DND-41 (cell line): ENCODE results near the gene CEP41.
A peak's percentile ranks its signal among the peaks of the same experiment; 100 is the strongest.

ENCODE experiments used
- ATAC-seq: fragments of 200-7000 bp; cut with Tn5 transposase; 3 replicates; pipeline ENCODE4 v1.9.1; 2021; ENCODE audit warnings: low read depth; ENCODE audit not compliant: insufficient read depth
- DNase-seq: peaks from one replicate; pipeline ENCODE4 v3.0.0-alpha.2; 2020
- H2AFZ ChIP-seq: 2 replicates; pipeline ENCODE4 v1.6.0; 2012; ENCODE audit warnings: low read depth, low read length
- H3K27ac ChIP-seq: 2 replicates; pipeline ENCODE4 v1.5.1; 2012; ENCODE audit warnings: low read length, inconsistent platforms
- H3K27me3 ChIP-seq: fragments of 200-600 bp; sonication (generic); 2 replicates; pipeline ENCODE4 v1.6.0; 2012; ENCODE audit warnings: low read length, mild to moderate bottlenecking, inconsistent platforms; ENCODE audit not compliant: insufficient read depth, poor library complexity
- H3K36me3 ChIP-seq: 2 replicates; pipeline ENCODE4 v1.5.1; 2012; ENCODE audit warnings: low read length, inconsistent platforms; ENCODE audit not compliant: insufficient read depth
- H3K4me1 ChIP-seq: 2 replicates; pipeline ENCODE4 v1.5.1; 2012; ENCODE audit warnings: mild to moderate bottlenecking, low read length; ENCODE audit not compliant: insufficient read depth
- H3K4me2 ChIP-seq: 2 replicates; pipeline ENCODE4 v1.6.0; 2012; ENCODE audit warnings: mild to moderate bottlenecking, moderate library complexity, low read length, inconsistent platforms; ENCODE audit not compliant: insufficient read depth
- H3K4me3 ChIP-seq, 2 experiments: fragments of 200-600 bp in 1 of 2; shearing (Covaris generic) in 1 of 2; 2 replicates each; pipeline ENCODE4 v1.5.1; 2012 to 2016; ENCODE audit warnings: inconsistent platforms in 2 of 2, low read length in 2 of 2, mild to moderate bottlenecking in 2 of 2, low read depth in 1 of 2, moderate library complexity in 1 of 2
- H3K79me2 ChIP-seq: 2 replicates; pipeline ENCODE4 v1.6.0; 2012; ENCODE audit warnings: low read length, inconsistent platforms; ENCODE audit not compliant: insufficient read depth
- H3K9ac ChIP-seq: 2 replicates; pipeline ENCODE4 v1.6.0; 2012; ENCODE audit warnings: low read depth, mild to moderate bottlenecking, inconsistent platforms, low read length, moderate library complexity
- H3K9me3 ChIP-seq: 2 replicates; pipeline ENCODE4 v1.5.1; 2012; ENCODE audit warnings: low read length, moderate library complexity, mild to moderate bottlenecking, inconsistent platforms; ENCODE audit not compliant: insufficient read depth, severe bottlenecking
- H4K20me1 ChIP-seq: 2 replicates; pipeline ENCODE4 v1.6.0; 2012; ENCODE audit warnings: low read length; ENCODE audit not compliant: insufficient read depth
- EZH2 ChIP-seq: IDR thresholded peaks from 3 replicates; pipeline ENCODE4 v1.6.1; 2012; ENCODE audit warnings: borderline replicate concordance, low read depth, mild to moderate bottlenecking, moderate library complexity, low read length, inconsistent platforms; ENCODE audit not compliant: severe bottlenecking
- TF ChIP-seq, protein P1 (sequence below): IDR thresholded peaks from 2 replicates; pipeline ENCODE4 v1.5.1; 2012; ENCODE audit warnings: borderline replicate concordance, low read length, moderate library complexity, mild to moderate bottlenecking; ENCODE audit not compliant: poor library complexity, severe bottlenecking; ENCODE audit errors: extremely low read depth

Gene CEP41

DNA sequence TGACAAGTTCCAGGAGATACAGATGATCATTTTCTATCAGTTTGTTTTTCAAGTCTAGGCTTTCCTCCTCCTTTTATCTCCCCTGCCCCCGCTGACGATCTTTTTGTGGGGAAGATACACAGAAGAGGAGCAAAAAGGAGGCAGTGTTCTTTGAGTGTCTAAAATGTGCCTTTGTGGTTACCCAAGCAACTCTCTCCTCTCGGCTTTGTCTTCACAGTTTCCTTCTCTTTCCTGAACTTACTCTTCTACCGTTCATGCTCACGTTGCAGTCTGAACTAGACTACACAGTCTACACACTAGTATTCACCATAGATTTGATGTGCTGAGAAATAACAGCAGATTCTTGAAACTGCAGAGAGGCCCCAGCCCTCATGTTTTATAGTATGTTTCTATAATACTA, 23.6 kb downstream of the CEP41 start:
- Histone ChIP-seq H3K27me3 (no peaks in the 10 kb centered on the region), H4K20me1 (no peaks in the 10 kb centered on the region), H3K9ac (peak overlapping the region; percentile 27), H2AFZ (peak overlapping the region; percentile 35), H3K9me3 (no peaks in the 10 kb centered on the region), H3K4me1 (peaks cover 51% of the 10 kb centered on the region), H3K79me2 (no peaks in the 10 kb centered on the region), H3K27ac (peak overlapping the region; percentile 66), H3K4me3 (no peak overlapping the region), H3K4me2 (peak overlapping the region; percentile 45), H3K36me3 (no peaks in the 10 kb centered on the region; the same call in 1 of the 2 replicates)
- peak; percentile 57 for DNase-seq
- TF ChIP-seq, protein P1, sequence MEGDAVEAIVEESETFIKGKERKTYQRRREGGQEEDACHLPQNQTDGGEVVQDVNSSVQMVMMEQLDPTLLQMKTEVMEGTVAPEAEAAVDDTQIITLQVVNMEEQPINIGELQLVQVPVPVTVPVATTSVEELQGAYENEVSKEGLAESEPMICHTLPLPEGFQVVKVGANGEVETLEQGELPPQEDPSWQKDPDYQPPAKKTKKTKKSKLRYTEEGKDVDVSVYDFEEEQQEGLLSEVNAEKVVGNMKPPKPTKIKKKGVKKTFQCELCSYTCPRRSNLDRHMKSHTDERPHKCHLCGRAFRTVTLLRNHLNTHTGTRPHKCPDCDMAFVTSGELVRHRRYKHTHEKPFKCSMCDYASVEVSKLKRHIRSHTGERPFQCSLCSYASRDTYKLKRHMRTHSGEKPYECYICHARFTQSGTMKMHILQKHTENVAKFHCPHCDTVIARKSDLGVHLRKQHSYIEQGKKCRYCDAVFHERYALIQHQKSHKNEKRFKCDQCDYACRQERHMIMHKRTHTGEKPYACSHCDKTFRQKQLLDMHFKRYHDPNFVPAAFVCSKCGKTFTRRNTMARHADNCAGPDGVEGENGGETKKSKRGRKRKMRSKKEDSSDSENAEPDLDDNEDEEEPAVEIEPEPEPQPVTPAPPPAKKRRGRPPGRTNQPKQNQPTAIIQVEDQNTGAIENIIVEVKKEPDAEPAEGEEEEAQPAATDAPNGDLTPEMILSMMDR = no peak
- no peak for TF ChIP-seq EZH2
- peak; percentile 87 for ATAC-seq

DNA sequence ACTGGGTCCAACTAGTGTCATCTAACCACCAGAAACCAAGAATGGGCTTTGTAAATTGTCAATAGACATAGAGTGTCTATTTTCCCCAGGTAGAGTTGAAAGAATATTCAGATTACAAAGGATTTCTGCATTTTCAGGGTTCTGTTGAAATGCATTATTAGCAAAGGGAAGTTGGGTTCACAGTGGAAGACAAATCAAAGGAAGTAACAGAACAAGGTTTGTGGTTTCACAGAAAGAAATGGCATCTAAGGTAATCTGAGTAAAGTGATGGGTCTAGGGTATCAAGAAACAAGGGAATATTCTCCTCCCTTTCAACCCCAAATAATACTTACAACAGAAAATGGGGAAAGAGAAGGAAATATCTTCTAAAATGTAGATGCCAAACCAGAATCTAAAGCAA, 25.8 kb downstream of the CEP41 start:
- Histone ChIP-seq H3K79me2 (no peaks in the 10 kb centered on the region), H2AFZ (no peak overlapping the region), H3K36me3 (peaks cover 3% of the 10 kb centered on the region; the same call in 1 of the 2 replicates), H3K9me3 (no peaks in the 10 kb centered on the region), H3K9ac (no peak overlapping the region), H3K27me3 (no peaks in the 10 kb centered on the region), H3K4me3 (no peak overlapping the region), H3K4me1 (peaks cover 51% of the 10 kb centered on the region), H3K27ac (peak overlapping the region; percentile 12), H3K4me2 (no peak overlapping the region), H4K20me1 (no peaks in the 10 kb centered on the region)
- TF ChIP-seq EZH2 = no peak
- TF ChIP-seq, protein P1 = no peak
- DNase-seq = no peak
- peak; percentile 52; the same call in 2 of the 3 replicates for ATAC-seq

DNA sequence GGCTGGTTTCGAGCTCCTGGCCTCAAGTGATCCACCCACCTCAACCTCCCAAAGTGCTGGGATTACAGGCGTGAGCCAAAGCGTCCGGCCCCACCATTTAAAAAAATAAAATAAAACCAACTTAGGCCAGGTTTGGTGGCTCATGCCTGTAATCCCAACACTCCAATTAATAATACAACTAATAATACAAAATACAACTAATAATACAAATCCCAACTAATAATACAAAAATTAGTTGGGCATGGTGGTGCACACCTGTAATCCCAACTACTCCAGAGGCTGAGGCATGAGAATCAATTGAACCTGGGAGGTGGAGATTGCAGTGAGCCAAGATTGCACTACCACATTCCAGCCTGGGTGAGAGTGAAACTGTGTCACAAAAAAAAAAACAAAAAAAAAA, 27.6 kb downstream of the CEP41 start:
- Histone ChIP-seq H3K4me3 (no peak overlapping the region), H3K4me1 (peaks cover 36% of the 10 kb centered on the region), H3K9ac (no peak overlapping the region), H2AFZ (no peak overlapping the region), H3K36me3 (peaks cover 3% of the 10 kb centered on the region; the same call in 1 of the 2 replicates), H3K9me3 (no peaks in the 10 kb centered on the region), H3K4me2 (no peak overlapping the region), H4K20me1 (no peaks in the 10 kb centered on the region), H3K27me3 (no peaks in the 10 kb centered on the region), H3K79me2 (no peaks in the 10 kb centered on the region), H3K27ac (no peak overlapping the region)
- TF ChIP-seq, protein P1 = no peak
- TF ChIP-seq EZH2 = no peak
- DNase-seq (no peak), ATAC-seq (no peak)
